Epidermal melanocyte (primary cell): ENCODE results near the gene STK38L.
"Not testable (repeated sequence)": the region's sequence is repeated elsewhere in the genome, so short reads cannot be mapped to it uniquely, and the experiment has no call there.

Source experiments
- DNase-seq: peaks from one replicate; pipeline ENCODE4 v3.0.0; 2011; ENCODE audit warnings: low spot score; ENCODE audit not compliant: insufficient read length

The STK38L gene

DNA sequence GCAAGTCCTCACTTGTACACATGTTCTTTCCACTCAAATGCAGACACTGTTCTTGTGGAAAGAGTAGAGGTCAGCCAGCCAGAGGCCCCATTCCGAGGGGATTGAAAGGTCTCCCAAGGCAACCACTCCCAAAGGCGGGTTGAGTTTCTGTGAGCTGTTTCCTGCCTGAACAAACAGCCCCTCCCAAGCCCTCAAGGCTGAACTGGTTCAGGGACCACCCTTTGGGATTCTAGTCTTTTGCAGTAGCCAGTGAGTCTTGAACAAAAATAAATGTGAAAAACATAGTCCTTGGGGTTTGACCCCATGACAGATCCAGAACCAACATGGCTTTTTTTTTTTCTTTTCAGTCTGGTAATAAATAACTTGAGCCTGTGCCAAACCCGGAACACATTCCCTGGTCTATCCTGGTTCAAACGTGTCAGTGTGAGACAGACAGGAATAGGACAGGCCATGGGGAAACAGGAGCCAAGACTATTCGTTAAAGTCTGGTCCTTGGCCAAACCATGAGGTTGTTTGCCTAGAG is 17.6 kb upstream of the STK38L start:
- DNase-seq, result no peak

DNA sequence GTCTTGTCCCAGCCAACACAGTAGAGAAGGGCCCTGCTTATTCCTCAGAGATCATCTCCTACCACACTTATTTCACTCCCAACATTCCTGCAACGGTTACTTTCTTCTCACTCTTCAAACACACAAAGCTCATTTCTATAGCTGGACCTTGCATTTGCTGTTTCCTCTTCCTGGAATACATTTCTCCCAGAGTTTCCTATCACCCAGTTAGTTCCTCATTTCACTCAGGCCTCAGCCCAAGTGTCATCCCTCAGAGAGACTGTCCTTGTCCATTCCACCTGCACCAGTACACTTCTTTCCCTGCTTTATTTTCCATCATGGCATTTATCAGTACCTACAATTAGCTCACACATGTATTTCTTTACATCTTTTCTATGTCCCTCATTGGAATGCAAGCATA is 14.7 kb upstream of the STK38L start:
- DNase-seq, result no peak

DNA sequence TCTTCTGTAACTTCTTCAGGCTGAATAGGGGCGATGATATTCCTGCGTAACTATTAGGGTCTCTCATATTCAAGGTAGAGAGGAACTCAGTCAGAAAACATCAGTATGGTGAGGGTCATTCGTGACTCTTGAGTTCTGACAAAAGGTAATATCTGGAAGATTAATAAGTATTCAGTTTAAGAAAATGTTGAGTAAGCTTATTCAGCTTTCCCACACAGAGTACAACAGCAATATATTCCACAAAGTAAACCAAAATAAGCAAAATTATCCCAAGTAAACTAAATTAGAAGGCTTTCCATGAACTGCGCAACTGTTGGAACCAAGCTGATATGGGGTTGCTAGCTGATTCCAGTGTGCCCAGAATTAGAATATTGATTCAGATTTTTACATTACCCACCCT is 12.7 kb upstream of the STK38L start:
- not testable (repeated sequence) for DNase-seq

DNA sequence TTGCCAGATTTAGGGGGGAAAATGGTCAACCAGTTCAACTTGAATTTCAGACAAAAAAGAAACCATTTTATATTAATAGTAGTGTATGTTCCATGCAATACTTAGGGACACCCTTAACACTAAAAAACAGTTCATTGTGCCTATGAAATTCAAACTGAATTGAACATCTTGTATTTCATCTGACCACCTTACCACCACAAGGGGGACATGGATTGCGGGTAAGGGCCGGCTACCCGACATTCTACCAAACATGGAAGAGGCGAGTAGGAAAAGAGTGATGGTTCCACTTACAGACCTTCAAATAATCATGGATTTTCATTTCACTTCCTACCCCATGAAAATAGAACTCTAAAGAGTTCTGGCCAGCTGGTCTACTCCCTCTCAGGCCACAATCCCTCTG is 10.3 kb upstream of the STK38L start:
- no peak for DNase-seq

DNA sequence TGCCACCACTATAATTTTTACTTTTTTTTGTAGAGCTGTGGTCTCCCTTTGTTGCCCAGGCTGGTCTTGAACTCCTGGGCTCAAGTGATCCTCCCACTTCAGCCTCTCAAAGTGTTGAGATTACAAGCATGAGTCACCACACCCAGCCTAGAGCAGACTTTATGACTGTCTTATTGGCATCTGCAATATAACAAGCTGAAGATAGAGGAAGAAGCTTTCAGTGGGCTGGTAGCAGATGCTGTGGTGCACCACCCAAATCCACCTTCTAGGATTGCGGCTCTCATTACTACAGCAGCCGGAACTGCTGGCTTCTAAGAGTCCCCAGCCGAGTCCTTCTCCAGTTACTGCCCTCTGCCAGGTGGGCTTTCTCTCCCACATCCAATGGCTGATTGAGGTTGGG is 7.6 kb upstream of the STK38L start:
- no peak for DNase-seq

DNA sequence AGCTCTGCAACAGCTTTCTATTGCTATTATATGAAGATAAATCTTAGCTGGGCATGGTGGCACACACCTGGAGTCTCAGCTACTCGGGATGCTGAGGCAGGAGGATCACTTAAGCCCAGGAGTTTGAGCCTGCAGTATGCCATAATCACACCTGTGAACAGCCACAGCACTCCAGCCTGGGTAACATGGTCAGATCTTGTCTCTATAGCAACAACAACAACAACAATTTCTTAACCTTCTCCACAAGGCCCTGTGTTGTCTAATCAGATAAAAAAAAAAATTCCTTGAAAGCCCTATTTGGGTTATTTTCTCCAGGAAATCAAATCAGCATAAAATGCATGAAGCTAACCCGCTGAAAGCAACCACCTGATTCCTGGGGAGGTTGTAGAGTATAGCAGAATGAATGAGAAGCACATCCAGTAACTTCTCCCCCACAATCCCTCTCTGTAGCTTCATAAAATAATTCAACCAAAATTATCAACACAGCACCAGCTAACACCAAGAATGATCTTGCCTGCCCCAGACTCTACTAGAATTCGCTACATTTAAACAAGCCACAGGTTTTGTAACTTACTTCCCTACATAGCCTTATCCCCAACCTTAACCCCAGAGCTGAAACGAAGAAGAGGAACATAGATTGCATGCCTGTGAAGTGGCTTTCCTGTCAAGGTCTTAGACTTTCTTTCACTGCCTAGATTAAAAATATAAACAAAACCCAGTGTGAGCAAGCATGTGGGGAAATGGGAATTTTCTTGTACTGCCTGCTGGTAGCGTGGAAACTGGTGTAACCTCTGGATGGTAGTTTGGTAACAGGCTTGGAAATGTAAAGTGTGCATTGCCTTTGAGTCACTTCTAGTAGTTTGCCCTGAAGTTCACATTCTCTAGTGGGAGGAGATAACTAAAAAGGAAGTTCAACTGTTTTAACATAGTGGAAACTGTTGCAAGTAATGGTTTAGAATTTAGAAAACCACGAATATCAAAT is 6.0 kb upstream of the STK38L start:
- no peak for DNase-seq

DNA sequence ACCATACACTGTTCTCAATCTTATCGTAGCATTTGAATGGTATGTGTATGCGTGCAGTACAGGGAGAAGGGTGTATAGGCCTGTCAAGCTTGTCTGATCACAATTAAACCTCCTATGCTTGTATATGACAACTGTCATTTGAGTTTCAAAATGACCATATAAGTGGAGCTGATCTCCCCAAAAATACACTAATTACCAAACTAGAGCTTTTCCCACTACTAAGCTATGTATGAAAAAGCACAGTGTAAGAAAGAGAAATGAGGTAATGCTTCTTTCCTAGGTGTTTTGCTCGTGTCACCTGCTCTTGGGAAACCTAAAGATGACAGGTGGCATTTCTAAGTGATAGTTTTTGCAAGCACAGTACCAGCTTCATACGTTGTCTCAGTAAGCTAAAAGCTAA is 1.1 kb upstream of the STK38L start:
- no peak for DNase-seq

DNA sequence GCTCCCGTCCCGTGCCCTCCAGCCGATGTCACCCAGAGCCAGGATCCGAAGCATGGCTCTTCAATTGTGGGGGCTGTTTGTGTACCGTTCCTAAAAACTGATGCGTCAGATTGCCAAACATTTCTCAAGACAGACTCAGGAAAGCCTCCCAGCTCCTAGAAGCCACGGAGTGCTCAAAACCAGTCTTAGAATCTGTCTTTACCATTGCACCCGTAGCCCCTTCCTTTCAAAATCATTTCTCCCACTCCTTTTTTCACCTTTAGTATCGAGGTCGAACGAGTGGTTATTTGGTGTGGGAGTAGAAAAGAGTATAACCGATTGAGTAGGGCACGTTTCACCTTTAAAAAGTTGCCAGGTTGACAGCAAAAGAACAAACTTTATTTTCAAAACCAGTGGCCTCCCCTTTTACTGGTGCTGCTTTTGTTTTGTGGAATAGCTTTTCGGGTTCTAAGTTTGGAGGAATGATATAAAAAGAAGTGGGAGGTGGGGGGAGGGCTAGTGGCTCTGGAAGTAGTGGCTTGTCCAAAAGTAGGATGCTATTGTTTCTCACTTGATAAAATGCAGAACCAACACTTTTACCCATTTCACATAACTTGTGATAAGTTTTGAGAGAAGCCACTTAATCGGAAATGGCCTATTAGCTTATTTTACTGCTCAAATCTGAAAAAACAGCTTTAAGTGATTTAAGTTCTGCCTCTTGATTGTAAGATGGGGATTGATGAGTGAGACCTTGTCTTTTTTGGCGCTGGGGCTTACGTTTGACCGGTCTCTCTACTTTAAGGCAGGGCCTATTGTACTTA is 803 bp downstream of the STK38L start:
- no peak for DNase-seq

DNA sequence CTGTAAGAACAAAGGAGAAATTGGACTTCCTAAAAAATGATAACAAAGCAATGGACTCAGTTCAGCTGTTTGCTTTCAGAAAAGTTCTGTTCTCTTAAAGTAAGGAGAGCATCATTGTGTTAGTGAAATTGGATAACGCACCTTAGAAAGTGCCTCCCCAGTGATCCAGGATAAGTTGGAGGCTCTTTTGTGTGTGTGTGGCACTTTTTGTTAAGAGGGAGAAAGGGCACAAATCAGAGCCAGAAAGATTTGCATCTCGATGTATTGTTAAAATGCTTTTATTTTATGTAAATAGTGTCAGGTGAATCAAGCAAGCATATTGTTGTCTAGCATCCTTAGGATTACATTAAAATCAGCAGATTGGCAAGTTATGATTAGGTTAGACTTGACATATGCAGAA is 2.1 kb downstream of the STK38L start:
- DNase-seq, result no peak

DNA sequence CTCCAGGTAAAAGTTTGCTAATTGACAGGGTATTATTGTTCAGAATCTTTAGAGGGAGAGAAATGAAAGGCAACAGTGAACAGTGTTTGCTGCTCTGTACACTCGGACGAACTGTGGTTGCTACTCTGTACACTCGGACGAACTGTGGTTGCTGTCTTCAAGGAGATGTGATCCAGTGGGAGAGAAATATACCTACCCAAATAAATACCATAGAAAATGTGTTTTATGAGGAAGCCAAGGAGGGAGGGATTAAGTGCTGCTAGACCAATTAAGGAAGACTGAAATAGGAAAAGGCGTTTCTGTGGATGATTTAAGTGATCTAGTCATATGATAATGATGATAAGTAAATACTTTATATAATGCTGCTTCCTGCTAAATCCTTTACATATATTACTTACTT is 2.7 kb downstream of the STK38L start:
- DNase-seq, result no peak

DNA sequence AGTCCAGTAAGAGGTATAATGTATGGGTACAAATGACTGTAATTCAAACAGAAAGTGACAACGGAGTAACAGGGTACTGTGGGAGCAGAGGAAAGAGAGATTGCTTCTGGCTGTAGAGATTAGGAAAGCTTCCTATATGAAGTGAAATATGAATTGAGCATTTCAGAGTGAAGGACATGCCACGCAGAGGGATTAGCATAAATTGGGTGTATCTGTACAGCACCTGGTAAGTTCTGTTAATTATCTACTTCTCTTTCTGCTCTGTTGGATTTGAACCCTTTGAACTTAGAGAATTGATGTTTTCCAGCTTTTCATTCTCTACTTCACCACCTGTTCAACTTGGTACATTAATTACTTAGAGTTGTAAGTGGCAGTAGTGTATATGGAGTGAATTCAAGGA is 8.8 kb downstream of the STK38L start:
- no peak for DNase-seq

DNA sequence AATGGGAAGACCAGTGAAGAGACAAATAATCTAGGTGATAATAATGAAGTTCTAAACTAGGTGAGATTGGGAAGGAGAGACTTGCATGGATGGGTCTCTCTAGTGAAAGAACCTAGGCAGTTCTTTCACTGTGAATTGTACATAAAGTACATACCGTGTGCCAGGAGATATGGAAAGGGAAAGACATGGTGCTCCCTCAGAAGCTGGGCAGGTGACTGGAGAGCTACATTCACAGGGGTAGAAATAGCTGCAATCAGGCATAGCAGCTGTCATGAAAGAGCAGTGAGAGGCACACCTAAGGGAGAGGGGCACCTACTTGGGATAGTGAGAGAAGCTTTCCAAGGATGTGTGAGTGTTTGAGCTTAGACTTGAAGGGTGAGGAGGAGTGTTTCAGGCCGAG is 9.3 kb downstream of the STK38L start:
- no peak for DNase-seq

DNA sequence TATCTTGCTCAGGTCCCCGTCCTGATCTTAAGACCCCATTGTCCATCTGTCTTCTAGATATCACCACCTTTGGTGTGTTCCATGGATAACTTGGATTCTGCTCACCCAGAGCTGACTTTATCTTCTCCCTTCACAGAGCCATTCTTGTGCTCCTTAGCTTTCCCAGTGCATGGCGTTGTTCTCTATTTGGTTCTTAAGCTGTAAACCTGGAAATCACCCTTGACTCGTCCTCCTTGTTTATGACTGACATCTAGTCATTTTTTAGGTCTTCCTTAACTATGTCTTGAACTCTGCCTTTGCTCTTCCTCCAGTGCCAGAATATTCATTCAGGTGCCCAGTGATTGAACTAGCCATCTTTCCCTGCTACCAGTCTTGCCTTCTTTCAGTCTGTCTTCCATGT is 11.7 kb downstream of the STK38L start:
- DNase-seq, result no peak

DNA sequence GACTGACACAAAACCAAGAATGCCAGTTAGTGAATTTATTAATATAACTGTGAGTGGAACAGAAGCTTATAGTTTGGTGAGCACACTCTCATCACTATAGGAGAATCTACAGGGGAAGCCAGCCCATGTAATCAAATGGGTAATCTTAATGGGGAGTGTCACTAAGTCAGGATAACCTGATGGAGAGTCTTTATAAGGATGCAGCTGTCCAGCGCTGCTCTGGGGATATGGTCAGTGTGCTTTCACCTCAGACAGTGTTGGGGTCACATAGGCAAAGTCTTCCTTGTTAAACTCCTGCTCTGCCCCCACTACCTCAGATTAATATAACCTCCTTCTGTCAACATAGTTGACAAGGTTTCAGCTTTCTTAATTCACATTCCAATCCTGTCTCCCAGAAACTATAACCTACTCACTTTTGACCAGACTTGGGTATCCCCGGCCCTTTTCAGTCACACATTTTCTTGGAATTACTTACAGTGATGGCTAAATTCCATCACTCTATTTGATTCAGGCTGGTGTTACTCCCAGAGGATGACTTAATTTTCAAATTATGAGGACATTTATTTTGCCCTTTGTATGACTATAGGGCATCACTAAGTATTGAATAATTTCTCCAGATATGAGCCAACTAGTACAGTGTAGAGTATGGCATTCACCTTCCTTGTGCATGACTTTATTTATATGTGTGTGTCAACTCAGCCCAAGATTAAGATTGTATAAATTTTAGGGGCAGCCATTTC is 13.2 kb downstream of the STK38L start:
- no peak for DNase-seq

DNA sequence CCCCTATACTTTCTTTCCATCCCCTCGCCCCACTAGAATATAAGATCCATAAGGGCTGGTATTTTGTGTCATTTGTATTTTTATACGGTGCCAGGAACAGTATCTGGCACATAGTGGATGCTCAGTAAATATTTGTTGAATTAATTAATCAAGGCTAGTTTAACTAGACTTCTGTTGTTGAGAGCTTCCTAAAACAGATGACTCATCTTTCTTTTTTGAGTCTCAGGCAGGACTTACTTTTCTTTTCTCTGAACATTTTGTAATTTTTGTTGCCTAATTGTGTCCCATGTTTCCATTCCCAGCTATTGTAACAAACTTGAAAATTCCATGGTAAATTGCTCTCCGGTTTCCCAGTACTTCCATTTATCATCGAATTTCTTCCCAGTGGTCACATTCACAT is 16.7 kb downstream of the STK38L start:
- no peak for DNase-seq

DNA sequence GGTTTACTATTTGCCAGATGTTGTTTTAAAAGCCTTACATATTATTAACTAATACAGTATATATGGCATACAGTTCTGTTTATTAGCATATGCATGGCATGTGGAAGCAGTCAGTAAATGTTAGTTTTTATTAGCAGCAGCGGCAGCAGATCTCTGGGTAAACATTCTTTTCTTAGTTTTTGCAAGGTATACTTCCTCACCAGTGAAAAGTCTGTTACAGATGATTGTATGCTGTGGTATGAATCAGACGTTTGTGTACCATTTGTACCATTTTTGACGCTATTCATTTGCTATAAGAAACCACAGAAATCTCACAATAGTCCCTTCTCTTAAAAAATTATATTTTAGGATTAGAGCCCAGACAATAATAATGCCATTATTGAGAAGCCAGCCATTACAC is 17.8 kb downstream of the STK38L start:
- no peak for DNase-seq

DNA sequence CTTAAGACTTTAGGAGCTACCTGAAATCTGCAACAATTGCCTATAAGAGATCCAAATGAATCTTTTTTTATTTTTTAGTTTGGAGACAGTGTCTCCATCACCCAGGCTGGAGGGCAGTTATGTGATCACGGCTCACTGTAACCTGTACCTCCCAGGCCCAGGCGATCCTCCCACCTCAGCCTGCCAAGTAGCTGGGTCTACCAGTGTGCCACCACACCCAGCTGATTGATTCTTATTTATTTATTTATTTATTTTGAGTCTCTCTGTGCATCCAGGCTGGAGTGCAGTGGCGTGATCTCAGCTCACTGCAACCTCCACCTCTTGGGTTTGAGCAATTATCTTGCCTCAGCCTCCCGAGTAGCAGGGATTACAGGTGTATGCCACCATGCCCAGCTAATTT is 26.1 kb downstream of the STK38L start:
- DNase-seq, result no peak

DNA sequence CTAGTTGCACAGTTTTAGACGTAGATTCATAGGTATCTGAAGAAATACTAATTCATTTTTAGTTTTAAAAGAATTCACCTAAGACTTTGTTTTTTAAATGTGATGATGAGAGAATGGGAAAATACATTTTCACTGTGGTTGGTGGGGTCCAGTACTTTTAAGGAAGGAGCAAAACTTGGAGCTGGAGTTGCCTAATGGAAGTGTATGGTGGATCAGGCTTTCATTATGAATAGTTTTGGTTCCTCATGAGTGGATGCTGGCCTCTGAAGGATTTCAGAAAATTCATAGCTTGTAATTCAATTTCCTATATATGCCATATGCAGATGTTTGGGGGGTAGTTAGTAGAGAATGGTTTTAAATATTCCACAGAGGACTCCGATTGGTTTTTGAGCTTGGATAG is 27.1 kb downstream of the STK38L start:
- no peak for DNase-seq

DNA sequence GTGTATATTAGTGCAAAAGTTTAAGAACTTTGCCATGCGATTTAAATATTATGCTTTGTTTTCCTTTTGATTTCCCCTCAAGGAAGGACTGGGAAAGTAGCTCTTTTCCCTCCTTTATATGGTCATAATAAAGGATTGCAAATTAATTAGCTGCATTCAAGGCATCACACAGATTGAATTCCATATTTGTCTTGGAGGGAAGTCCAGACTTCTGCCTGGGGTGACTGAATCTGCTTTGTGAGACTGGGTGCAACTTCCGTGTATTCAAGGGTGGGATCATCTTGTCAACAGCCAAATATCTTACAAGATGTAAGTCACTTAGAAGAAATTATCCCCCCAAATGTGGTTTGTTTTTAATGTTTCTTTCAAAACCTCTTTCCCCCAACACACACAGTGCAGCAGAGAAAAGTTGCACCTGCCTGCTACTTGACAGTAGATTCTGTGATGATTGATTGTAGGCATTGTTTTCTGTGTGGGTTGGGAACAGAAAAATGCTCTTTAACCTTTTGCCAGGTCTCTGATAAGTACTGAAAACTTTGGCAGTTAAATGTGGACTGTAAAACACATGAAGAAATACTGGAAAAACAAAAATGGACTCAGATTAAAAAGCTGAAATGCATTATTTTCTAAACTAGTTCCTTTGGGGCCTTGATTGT is 28.4 kb downstream of the STK38L start:
- no peak for DNase-seq

DNA sequence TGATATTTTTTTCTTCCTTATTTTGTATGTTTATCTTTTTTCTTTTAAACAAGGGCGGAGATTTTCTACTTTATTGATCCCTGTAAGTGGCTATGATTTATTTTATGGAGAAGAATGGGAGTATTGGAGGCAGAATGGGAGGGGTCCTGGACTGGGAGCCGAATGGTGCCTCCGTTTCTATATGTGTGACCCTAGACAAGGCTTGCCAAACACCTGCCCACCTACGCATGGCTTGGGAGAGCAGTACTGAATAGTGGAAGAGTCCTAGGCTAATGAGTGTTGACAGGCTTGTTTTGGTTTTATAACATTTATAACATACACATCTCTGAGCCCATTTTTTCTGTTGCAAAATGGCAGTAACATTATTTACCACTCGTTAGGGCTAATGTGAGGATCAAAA is 29.0 kb downstream of the STK38L start:
- DNase-seq, result no peak

DNA sequence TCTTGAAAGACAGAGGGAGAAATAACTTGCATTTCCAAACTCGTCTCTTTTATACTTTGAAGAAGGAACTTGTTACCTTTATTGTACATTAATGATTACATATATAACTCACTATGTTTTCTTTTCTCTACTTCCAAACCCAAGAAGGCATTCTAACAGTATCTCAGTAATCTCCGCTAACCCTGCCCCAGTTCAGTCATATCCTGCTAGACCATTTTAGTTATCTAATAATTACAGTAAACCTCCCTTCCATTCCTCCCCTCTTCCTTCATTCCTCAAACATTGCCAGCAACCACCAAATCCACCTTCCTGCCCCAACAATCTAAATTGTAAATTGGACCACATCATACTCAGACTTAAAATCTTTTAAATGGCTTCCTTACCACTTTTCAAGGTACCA is 30.6 kb downstream of the STK38L start:
- no peak for DNase-seq
